ENCODE measurements around the gene RSPH10B2.
"Not testable (repeated sequence)": the region's sequence is repeated elsewhere in the genome, so short reads cannot be mapped to it uniquely, and the experiment has no call there.

Gene RSPH10B2

DNA sequence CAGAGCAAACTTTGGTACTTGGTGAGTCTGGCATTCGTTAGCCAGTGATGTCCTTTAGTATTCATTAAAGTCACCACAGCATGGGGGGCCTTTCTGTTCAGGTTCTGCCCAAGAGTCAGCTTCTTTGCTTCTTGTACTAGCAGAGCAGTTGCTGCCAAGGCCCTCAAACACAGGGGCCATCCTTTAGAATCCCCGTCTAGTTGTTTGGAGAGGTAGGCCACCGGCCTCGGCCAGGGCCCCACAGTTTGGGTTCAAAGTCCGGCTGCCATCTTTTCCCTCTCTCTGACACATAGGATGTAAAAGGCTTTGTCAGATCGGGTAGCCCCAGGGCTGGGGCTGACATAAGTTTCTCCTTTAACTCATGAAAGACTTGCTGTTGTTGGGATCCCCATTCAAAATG is 89.8 kb downstream of the RSPH10B2 start:
- not testable (repeated sequence) for DNase-seq

DNA sequence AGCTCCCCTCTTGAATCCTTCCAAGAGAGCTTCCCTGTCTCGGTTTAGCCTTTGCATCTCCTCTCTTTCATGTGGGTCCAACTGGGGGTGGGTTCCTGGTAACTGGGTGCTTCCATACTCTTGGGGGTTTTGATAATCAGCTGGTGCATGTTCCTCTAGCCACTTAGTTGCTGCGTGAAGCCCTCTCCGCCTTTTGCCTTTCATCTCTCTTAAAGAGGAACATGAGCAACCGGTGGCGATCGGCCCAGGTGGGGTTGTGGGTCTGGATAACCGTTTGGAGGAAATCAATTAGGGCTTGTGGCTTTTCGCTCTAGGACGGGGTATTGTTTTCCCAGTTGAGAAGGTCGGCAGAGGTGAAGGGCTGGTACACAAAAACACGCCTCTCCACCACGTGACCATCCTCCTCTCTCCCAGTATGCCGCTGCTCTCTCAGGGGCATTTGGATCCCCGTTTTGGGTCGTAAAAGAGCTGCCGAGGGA is 92.1 kb downstream of the RSPH10B2 start:
- not testable (repeated sequence) for DNase-seq

DNA sequence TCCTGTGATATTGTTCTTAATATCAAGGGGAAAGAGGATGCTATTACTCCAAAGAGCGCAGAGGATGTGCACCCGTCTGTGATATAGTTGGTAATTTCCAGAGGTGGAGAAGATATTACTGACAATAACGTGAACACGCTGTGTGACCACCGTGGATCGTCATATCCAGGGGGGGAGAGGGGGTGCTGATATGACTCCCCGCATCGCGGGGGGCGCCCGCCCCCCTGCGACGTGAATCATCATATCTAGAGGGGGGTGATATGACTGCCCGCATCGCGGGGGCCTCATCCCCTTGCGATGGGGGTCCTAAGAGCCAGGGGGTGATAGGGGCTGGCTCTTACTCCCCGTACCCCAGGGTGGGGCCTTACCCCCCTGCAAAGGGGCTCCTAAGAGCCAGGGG is 93.8 kb downstream of the RSPH10B2 start:
- not testable (repeated sequence) for DNase-seq

All from activated CD4-positive, alpha-beta T cell treated with anti-CD3 and anti-CD28 coated beads, Interleukin-2, amount 50 U/mL, for 48 hours (primary cell).